ENCODE results near the gene B3GALT5. TPM values are rescaled to one million over a fixed set of nuclear protein-coding genes. Genes with fewer than 3 reads are reported as not detected.

The B3GALT5 gene
- polyA plus RNA-seq, 1 donor (not counting 4 experiments of a cell fraction or from before 2014, with no cell fraction given): not detected

GRCh38 chr21:39661121-39661520 is 48.4 kb downstream of the B3GALT5 start:
- H3K9ac ChIP-seq (ENCODE audit: control insufficient read depth, extremely low read depth, insufficient read depth, low read length): no peak overlapping the region
- H3K27ac ChIP-seq (ENCODE audit: control insufficient read depth, insufficient read depth, low read length): no peak overlapping the region
- no peak overlapping the region for H3K4me2 ChIP-seq (ENCODE audit: control insufficient read depth, extremely low read depth, insufficient read depth, low read depth, low read length)
- H3K4me3 ChIP-seq (ENCODE audit: control insufficient read depth in 2 of 3, extremely low read depth in 1 of 3, insufficient read depth in 2 of 3, low read depth in 1 of 3, low read length in 3 of 3): no peak overlapping the region
- peaks cover 5% of the 10 kb centered on the region for H3K9me3 ChIP-seq (ENCODE audit: control insufficient read depth, low read depth, low read length)
- TF ChIP-seq EZH2 (IDR thresholded peaks at IDR 0.05; ENCODE audit: low read length): no peak
- no peak for TF ChIP-seq CTCF (optimal IDR thresholded peaks at IDR 0.05 in 1 of 3, IDR thresholded peaks at IDR 0.05 in 1 of 3, conservative IDR thresholded peaks at IDR 0.05 in 1 of 3; ENCODE audit: extremely low read depth in 1 of 3, insufficient read depth in 2 of 3, low read length in 3 of 3)
- H4K20me1 ChIP-seq (ENCODE audit: control insufficient read depth, extremely low read depth, insufficient read depth, low read length): no peaks in the 10 kb centered on the region
- dilution Hi-C loops (cut with MboI; ENCODE audit: extremely low pct_ligation_motif_present, low sequenced_read_pairs): no loop called here
- no peak overlapping the region for H2AFZ ChIP-seq (ENCODE audit: control insufficient read depth, low read length)
- H3K36me3 ChIP-seq (ENCODE audit: control insufficient read depth in 2 of 2, extremely low read depth in 1 of 2, insufficient read depth in 2 of 2, low read length in 2 of 2): no peaks in the 10 kb centered on the region
- H3K9me1 ChIP-seq (ENCODE audit: control insufficient read depth, extremely low read depth, insufficient read depth, low read length): no peaks in the 10 kb centered on the region
- H3K4me1 ChIP-seq (ENCODE audit: control insufficient read depth, extremely low read depth, insufficient read depth, low read length): no peaks in the 10 kb centered on the region
- H3K79me2 ChIP-seq (ENCODE audit: control insufficient read depth, insufficient read depth, low read length): no peaks in the 10 kb centered on the region
- H3K27me3 ChIP-seq (ENCODE audit: control insufficient read depth, extremely low read depth, insufficient read depth, low read length): no peaks in the 10 kb centered on the region
- DNase-seq (ENCODE audit: low read depth, low spot score): no peak
- no peak for FAIRE-seq

- Histone ChIP-seq H3K9me1 (ENCODE audit: control insufficient read depth, extremely low read depth, insufficient read depth, low read length) (no peaks in the 10 kb centered on the region), H3K4me1 (ENCODE audit: control insufficient read depth, extremely low read depth, insufficient read depth, low read length) (no peaks in the 10 kb centered on the region), H3K79me2 (ENCODE audit: control insufficient read depth, insufficient read depth, low read length) (no peaks in the 10 kb centered on the region), H3K27me3 (ENCODE audit: control insufficient read depth, extremely low read depth, insufficient read depth, low read length) (no peaks in the 10 kb centered on the region), H3K4me2 (ENCODE audit: control insufficient read depth, extremely low read depth, insufficient read depth, low read depth, low read length) (no peak overlapping the region), H3K4me3 (ENCODE audit: control insufficient read depth in 2 of 3, extremely low read depth in 1 of 3, insufficient read depth in 2 of 3, low read depth in 1 of 3, low read length in 3 of 3) (no peak overlapping the region), H3K9ac (ENCODE audit: control insufficient read depth, extremely low read depth, insufficient read depth, low read length) (no peak overlapping the region), H3K36me3 (ENCODE audit: control insufficient read depth in 2 of 2, extremely low read depth in 1 of 2, insufficient read depth in 2 of 2, low read length in 2 of 2) (no peaks in the 10 kb centered on the region), H2AFZ (ENCODE audit: control insufficient read depth, low read length) (no peak overlapping the region), H3K9me3 (ENCODE audit: control insufficient read depth, low read depth, low read length) (peaks cover 5% of the 10 kb centered on the region), H4K20me1 (ENCODE audit: control insufficient read depth, extremely low read depth, insufficient read depth, low read length) (no peaks in the 10 kb centered on the region), H3K27ac (ENCODE audit: control insufficient read depth, insufficient read depth, low read length) (no peak overlapping the region)
- dilution Hi-C loops (cut with MboI; ENCODE audit: extremely low pct_ligation_motif_present, low sequenced_read_pairs): no loop called here
- DNase-seq (ENCODE audit: low read depth, low spot score) (no peak), FAIRE-seq (no peak)
- no peak for TF ChIP-seq CTCF (optimal IDR thresholded peaks at IDR 0.05 in 1 of 3, IDR thresholded peaks at IDR 0.05 in 1 of 3, conservative IDR thresholded peaks at IDR 0.05 in 1 of 3; ENCODE audit: extremely low read depth in 1 of 3, insufficient read depth in 2 of 3, low read length in 3 of 3)
- TF ChIP-seq EZH2 (IDR thresholded peaks at IDR 0.05; ENCODE audit: low read length): no peak
Observed at GRCh38 chr21:39661740-39662139, 49.0 kb downstream of the B3GALT5 start.
